Endometrial microvascular endothelial cells (primary cell): ENCODE results near the gene PNMA6F. TPM values are rescaled to one million over a fixed set of nuclear protein-coding genes. Genes with fewer than 3 reads are reported as not detected.

Experiments
- total RNA-seq: library from RNA; depleted of rRNA; stranded (reverse); fragments of >200 nt; gene quantifications from one replicate; pipeline ENCODE4 v1.2.3, GENCODE V29; 2015; ENCODE audit errors: inconsistent ontology term

The PNMA6F gene
- total RNA-seq, 1 donor from 2014 or later, result not detected

Other genes starting within 250 kb of the PNMA6F start
- 0.19 TPM for gene PNMA6A, start 249.3 kb downstream of the PNMA6F start, total RNA-seq
- not detected for gene MAGEA1, start 142.5 kb downstream of the PNMA6F start, total RNA-seq
- 4.7 TPM for gene ZNF275, start 12.4 kb upstream of the PNMA6F start, total RNA-seq
- gene PNMA6E, start 79.6 kb upstream of the PNMA6F start, total RNA-seq, result not detected
- gene ZFP92, start 89.7 kb upstream of the PNMA6F start, total RNA-seq, result 1.3 TPM
- gene TREX2, start 124.3 kb upstream of the PNMA6F start, total RNA-seq, result 0.56 TPM
- gene HAUS7, start 148.8 kb upstream of the PNMA6F start, total RNA-seq, result 39.3 TPM
- 2.9 TPM for gene BGN, start 173.2 kb upstream of the PNMA6F start, total RNA-seq
- not detected for gene ATP2B3, start 195.9 kb upstream of the PNMA6F start, total RNA-seq